ENCODE measurements around the gene GBGT1.

DNA sequence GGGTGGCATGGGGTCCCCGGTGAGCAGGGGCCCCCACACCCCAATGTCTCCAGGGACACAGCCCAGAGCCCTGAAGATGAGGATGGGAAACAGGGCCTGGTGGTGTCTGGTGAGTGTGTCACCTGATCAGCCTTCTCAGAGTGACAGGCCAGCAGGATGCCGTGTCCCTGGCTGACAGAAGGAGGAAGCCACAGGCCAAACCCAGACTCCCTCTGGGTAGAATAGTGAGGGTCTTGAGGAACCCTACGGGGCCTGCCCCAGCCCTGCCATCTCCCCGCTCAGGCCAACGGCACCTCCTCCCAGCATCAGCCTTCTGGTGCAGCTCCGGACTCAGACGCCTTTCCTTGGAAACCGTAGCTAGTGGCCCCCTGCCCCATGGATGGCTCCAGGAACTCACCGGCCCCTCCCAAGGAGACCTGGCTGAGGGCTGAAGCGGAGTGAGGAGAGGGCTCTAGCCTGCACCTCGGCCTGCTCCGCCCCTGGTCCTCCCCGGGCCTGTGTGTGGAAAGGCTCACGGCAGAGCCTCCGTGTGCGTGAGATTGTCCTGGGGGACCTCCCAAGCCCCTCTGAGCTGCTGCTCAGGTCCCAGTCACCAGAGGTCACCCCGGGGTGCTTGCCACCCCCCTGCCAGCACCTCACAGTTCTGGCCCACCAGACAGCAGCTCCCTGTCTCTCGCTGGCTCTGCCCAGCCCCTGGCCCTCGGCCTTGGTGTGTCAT lies 48.7 kb downstream of the GBGT1 start:
- no peak for TF ChIP-seq CTCF (conservative IDR thresholded peaks at IDR 0.05; ENCODE audit: low read depth, low read length)
- TF ChIP-seq POLR2A (IDR thresholded peaks at IDR 0.05; ENCODE audit: low read depth, low read length) = no peak
- TF ChIP-seq USF2 (IDR thresholded peaks at IDR 0.05; ENCODE audit: low read depth, low read length) = no peak
- no peak for TF ChIP-seq RAD21 (IDR thresholded peaks at IDR 0.05; ENCODE audit: low read length)
- no peak for TF ChIP-seq BHLHE40 (IDR thresholded peaks at IDR 0.05; ENCODE audit: low read depth, low read length)
- TF ChIP-seq FOS (IDR thresholded peaks at IDR 0.05; ENCODE audit: low read depth, low read length) = no peak
- TF ChIP-seq RFX5 (IDR thresholded peaks at IDR 0.05; ENCODE audit: low read depth, low read length) = no peak
